Cardiac fibroblast (primary cell): Measurements from ENCODE around the gene ARHGAP6.
A peak's percentile ranks its signal among the peaks of the same experiment; 100 is the strongest.
"Not testable (repeated sequence)": the region's sequence is repeated elsewhere in the genome, so short reads cannot be mapped to it uniquely, and the experiment has no call there.

Source experiments
- DNase-seq, 2 donors: peaks; one replicate each; pipeline versions ENCODE4 v3.0.0 to v3.0.0-alpha.2; 2010; ENCODE audit warnings: low read depth in 2 of 2
- H3K4me3 ChIP-seq, 2 donors: replicated peaks in 1 of 2; 1 replicate in 1 of 2; 2 replicates in 1 of 2; pipeline ENCODE4 v1.5.1; 2011; ENCODE audit warnings: low read depth in 2 of 2, low read length in 2 of 2, mild to moderate bottlenecking in 2 of 2, moderate library complexity in 1 of 2
- CTCF ChIP-seq: IDR thresholded peaks from one replicate; pipeline ENCODE4 v1.5.1; 2011; ENCODE audit warnings: low read depth, mild to moderate bottlenecking, low read length, inconsistent platforms

Gene ARHGAP6

GRCh38 chrX:11254417-11255109 lies 411.2 kb downstream of the ARHGAP6 start:
- DNase-seq = no peak
- TF ChIP-seq CTCF = no peak
- H3K4me3 ChIP-seq = no peak overlapping the region

GRCh38 chrX:11244636-11245035 lies 421.1 kb downstream of the ARHGAP6 start:
- H3K4me3 ChIP-seq = no peak overlapping the region
- no peak for TF ChIP-seq CTCF
- DNase-seq = peak; percentile 70 to 84

- no peak overlapping the region for H3K4me3 ChIP-seq
- no peak for TF ChIP-seq CTCF
- no peak for DNase-seq
These were observed 423.0 kb downstream of the ARHGAP6 start for GRCh38 chrX:11242704-11243103.

GRCh38 chrX:11241720-11242119 lies 424.0 kb downstream of the ARHGAP6 start:
- no peak overlapping the region for H3K4me3 ChIP-seq
- DNase-seq = peak in 1 of 2 donors; percentile 21
- no peak for TF ChIP-seq CTCF

- peak; percentile 44 to 71 for DNase-seq
These were observed 426.5 kb downstream of the ARHGAP6 start for GRCh38 chrX:11239230-11239629.

GRCh38 chrX:11235377-11235776 lies 430.3 kb downstream of the ARHGAP6 start:
- DNase-seq, H3K4me3 ChIP-seq: not testable (repeated sequence)

More at GRCh38 chrX:11239230-11239629, 426.5 kb downstream of the ARHGAP6 start:
- no peak for TF ChIP-seq CTCF
- no peak overlapping the region for H3K4me3 ChIP-seq

- no peak for TF ChIP-seq CTCF
- DNase-seq = no peak
- H3K4me3 ChIP-seq = no peak overlapping the region
These were observed 450.4 kb downstream of the ARHGAP6 start for GRCh38 chrX:11215191-11215921.
